H9 (cell line): Measurements from ENCODE around the gene IL33. TPM values are rescaled to one million over a fixed set of nuclear protein-coding genes. Genes with fewer than 3 reads are reported as not detected.
"Not testable (repeated sequence)": the region's sequence is repeated elsewhere in the genome, so short reads cannot be mapped to it uniquely, and the experiment has no call there.

ENCODE experiments used
- DNase-seq: peaks from one replicate; pipeline ENCODE4 v3.0.0-alpha.2; 2017
- H2AFZ ChIP-seq: one replicate; pipeline ENCODE4 v1.6.1; 2013; ENCODE audit warnings: mild to moderate bottlenecking, low read length, control low read depth, moderate library complexity
- H2AK5ac ChIP-seq: 2 replicates; pipeline ENCODE4 v1.6.1; 2013; ENCODE audit warnings: low read length, control low read depth, mixed read lengths; ENCODE audit not compliant: insufficient read length
- H2BK120ac ChIP-seq: one replicate; pipeline ENCODE4 v1.6.1; 2013; ENCODE audit warnings: low read depth, mild to moderate bottlenecking, low read length, control low read depth, inconsistent platforms; ENCODE audit not compliant: poor library complexity, severe bottlenecking
- H2BK12ac ChIP-seq: 2 replicates; pipeline ENCODE4 v1.6.1; 2013; ENCODE audit warnings: low read length, control low read depth, mixed read lengths, low read depth; ENCODE audit not compliant: insufficient read length
- H2BK15ac ChIP-seq: 2 replicates; pipeline ENCODE4 v1.6.1; 2013; ENCODE audit warnings: low read depth, low read length, control low read depth
- H2BK20ac ChIP-seq: one replicate; pipeline ENCODE4 v1.6.1; 2013; ENCODE audit warnings: low read depth, mild to moderate bottlenecking, low read length, control low read depth, inconsistent platforms; ENCODE audit not compliant: poor library complexity, severe bottlenecking
- H2BK5ac ChIP-seq: 2 replicates; pipeline ENCODE4 v1.6.1; 2013; ENCODE audit warnings: low read length, control low read depth, mixed read lengths; ENCODE audit not compliant: insufficient read length
- H3K14ac ChIP-seq: 2 replicates; pipeline ENCODE4 v1.6.1; 2013; ENCODE audit warnings: low read length, control low read depth; ENCODE audit not compliant: insufficient read depth
- H3K18ac ChIP-seq: 2 replicates; pipeline ENCODE4 v1.6.1; 2013; ENCODE audit warnings: low read depth, mild to moderate bottlenecking, mixed read lengths, low read length, control low read depth; ENCODE audit not compliant: insufficient read length
- H3K23ac ChIP-seq: 2 replicates; pipeline ENCODE4 v1.6.1; 2013; ENCODE audit warnings: low read length, control low read depth, mixed read lengths, low read depth; ENCODE audit not compliant: insufficient read length
- H3K23me2 ChIP-seq: 2 replicates; pipeline ENCODE4 v1.6.1; 2013; ENCODE audit warnings: low read depth, mild to moderate bottlenecking, mixed read lengths, low read length, control low read depth; ENCODE audit not compliant: insufficient read length, poor library complexity, severe bottlenecking
- H3K27ac ChIP-seq: 2 replicates; pipeline ENCODE4 v1.5.1; 2013; ENCODE audit warnings: low read length, control low read depth, mixed read lengths, low read depth; ENCODE audit not compliant: insufficient read length
- H3K27me3 ChIP-seq: 2 replicates; pipeline ENCODE4 v1.6.1; 2013; ENCODE audit warnings: low read length, control low read depth, inconsistent platforms; ENCODE audit not compliant: insufficient read depth
- H3K4ac ChIP-seq: 2 replicates; pipeline ENCODE4 v1.6.1; 2013; ENCODE audit warnings: low read depth, mild to moderate bottlenecking, control low read depth, inconsistent platforms, low read length, moderate library complexity
- H3K4me1 ChIP-seq: 2 replicates; pipeline ENCODE4 v1.6.1; 2013; ENCODE audit warnings: low read length, control low read depth, inconsistent platforms; ENCODE audit not compliant: insufficient read depth
- H3K4me2 ChIP-seq: 2 replicates; pipeline ENCODE4 v1.6.1; 2013; ENCODE audit warnings: low read length, control low read depth, mixed read lengths; ENCODE audit not compliant: insufficient read length, insufficient read depth
- H3K56ac ChIP-seq: 2 replicates; pipeline ENCODE4 v1.6.1; 2013; ENCODE audit warnings: low read depth, mild to moderate bottlenecking, mixed read lengths, low read length, control low read depth; ENCODE audit not compliant: insufficient read length
- H3K79me1 ChIP-seq: 2 replicates; pipeline ENCODE4 v1.6.1; 2013; ENCODE audit warnings: low read depth, mild to moderate bottlenecking, moderate library complexity, low read length, control low read depth, inconsistent platforms; ENCODE audit not compliant: insufficient read depth, poor library complexity, severe bottlenecking
- H3K79me2 ChIP-seq: 2 replicates; pipeline ENCODE4 v1.6.1; 2013; ENCODE audit warnings: low read length, control low read depth, inconsistent platforms; ENCODE audit not compliant: insufficient read depth
- H3K9ac ChIP-seq: 2 replicates; pipeline ENCODE4 v1.6.1; 2013; ENCODE audit warnings: low read length, control low read depth, mixed read lengths; ENCODE audit not compliant: insufficient read length; ENCODE audit errors: extremely low read depth
- H3K9me3 ChIP-seq: one replicate; pipeline ENCODE4 v1.6.1; 2013; ENCODE audit warnings: low read depth, low read length, inconsistent platforms; ENCODE audit not compliant: control insufficient read depth
- H3T11ph ChIP-seq: one replicate; pipeline ENCODE4 v1.6.1; 2013; ENCODE audit warnings: mild to moderate bottlenecking, low read length, control low read depth, inconsistent platforms
- H4K20me1 ChIP-seq: one replicate; pipeline ENCODE4 v1.6.1; 2013; ENCODE audit not compliant: control insufficient read depth, insufficient read length, insufficient read depth
- H4K5ac ChIP-seq: 2 replicates; pipeline ENCODE4 v1.6.1; 2013; ENCODE audit warnings: low read depth, mild to moderate bottlenecking, mixed read lengths, low read length, control low read depth; ENCODE audit not compliant: insufficient read length
- H4K8ac ChIP-seq: replicated peaks from 2 replicates; pipeline ENCODE4 v1.6.1; 2013; ENCODE audit warnings: low read length, control low read depth, mixed read lengths, low read depth; ENCODE audit not compliant: insufficient read length
- H4K91ac ChIP-seq: 2 replicates; pipeline ENCODE4 v1.6.1; 2013; ENCODE audit warnings: low read depth, mild to moderate bottlenecking, moderate library complexity, mixed read lengths, low read length, control low read depth; ENCODE audit not compliant: insufficient read length
- H3K27ac Mint-ChIP-seq, 3 experiments: 2 replicates in 2 of 3; 3 replicates in 1 of 3; pipeline ENCODE4 v1.8.0; 2020 to 2021; ENCODE audit warnings: mixed read lengths in 3 of 3, mild to moderate bottlenecking in 1 of 3, moderate library complexity in 1 of 3
- H3K27me3 Mint-ChIP-seq: 2 replicates; pipeline ENCODE4 v1.8.0; 2021; ENCODE audit warnings: low read depth, mild to moderate bottlenecking, moderate library complexity, mixed read lengths
- H3K36me3 Mint-ChIP-seq, 3 experiments: 2 replicates in 2 of 3; 3 replicates in 1 of 3; pipeline ENCODE4 v1.8.0; 2020 to 2021; ENCODE audit warnings: low read depth in 3 of 3, mixed read lengths in 3 of 3; ENCODE audit not compliant: insufficient read depth in 1 of 3
- H3K4me1 Mint-ChIP-seq, 2 experiments: 2 replicates each; pipeline ENCODE4 v1.8.0; 2020; ENCODE audit warnings: mixed read lengths in 2 of 2
- H3K4me3 Mint-ChIP-seq, 2 experiments: 2 replicates in 1 of 2; 3 replicates in 1 of 2; pipeline ENCODE4 v1.8.0; 2020 to 2021; ENCODE audit warnings: mild to moderate bottlenecking in 2 of 2, mixed read lengths in 2 of 2, moderate library complexity in 1 of 2
- H3K9me3 Mint-ChIP-seq, 2 experiments: 2 replicates in 1 of 2; 3 replicates in 1 of 2; pipeline ENCODE4 v1.8.0; 2020; ENCODE audit warnings: mild to moderate bottlenecking in 2 of 2, mixed read lengths in 2 of 2, moderate library complexity in 1 of 2
- CTCF ChIP-seq: fragments of 200-600 bp; sonication (generic); conservative IDR thresholded peaks from 3 replicates; pipeline ENCODE4 v1.8.0; 2021; ENCODE audit warnings: antibody characterized with exemption, mild to moderate bottlenecking
- WGBS: extraction: QIAGEN DNeasy Blood & Tissue Kit; methylation state at CpG from one replicate; pipeline ENCODE4 v1.1.7; 2013; ENCODE audit warnings: missing lambda C conversion rate, low lambda C conversion rate, mixed read lengths; ENCODE audit not compliant: insufficient read length; ENCODE audit errors: extremely low coverage; 5-methylcytosine and 5-hydroxymethylcytosine counted together
- total RNA-seq: library from RNA; stranded (reverse); gene quantifications from 2 replicates; pipeline ENCODE4 v1.2.1, GENCODE V29; 2021

The IL33 gene
- total RNA-seq, 1 experiment from 2014 or later: not detected

- H3K9ac ChIP-seq: no peak overlapping the region
- H2BK20ac ChIP-seq: no peak overlapping the region
- H3K27me3 Mint-ChIP-seq: no peaks in the 10 kb centered on the region
- H3K4me3 Mint-ChIP-seq: no peak overlapping the region
- no peaks in the 10 kb centered on the region for H3K79me1 ChIP-seq
- peaks cover 5% of the 10 kb centered on the region for H3K4me1 ChIP-seq
- no peak for DNase-seq
- no peak overlapping the region for H3T11ph ChIP-seq
- peaks cover 28 to 29% of the 10 kb centered on the region in 2 experiments for H3K9me3 Mint-ChIP-seq
- H4K5ac ChIP-seq: no peak overlapping the region
- no peak for TF ChIP-seq CTCF
- no peaks in the 10 kb centered on the region for H3K79me2 ChIP-seq
- H2BK12ac ChIP-seq: no peak overlapping the region
- H2BK120ac ChIP-seq: no peak overlapping the region
- no peak overlapping the region for H2AFZ ChIP-seq
- H3K56ac ChIP-seq: no peak overlapping the region
- H3K14ac ChIP-seq: no peak overlapping the region
- H3K9me3 ChIP-seq: peaks cover 5% of the 10 kb centered on the region
- H4K20me1 ChIP-seq: no peaks in the 10 kb centered on the region
- no peaks in the 10 kb centered on the region; the same call in 1 of the 2 replicates for H3K27me3 ChIP-seq
- no peak overlapping the region for H3K27ac ChIP-seq
- H3K27ac Mint-ChIP-seq: no peak overlapping the region
- no peak overlapping the region for H3K18ac ChIP-seq
- H3K4ac ChIP-seq: no peak overlapping the region
- peaks cover 17 to 31% (median 18%) of the 10 kb centered on the region in 3 experiments for H3K36me3 Mint-ChIP-seq
- no peak overlapping the region for H2BK15ac ChIP-seq
- no peak overlapping the region for H4K8ac ChIP-seq
- H3K23me2 ChIP-seq: no peaks in the 10 kb centered on the region
- H3K4me2 ChIP-seq: no peak overlapping the region
- H4K91ac ChIP-seq: no peak overlapping the region
- H3K23ac ChIP-seq: no peak overlapping the region
- peaks cover 21 to 29% of the 10 kb centered on the region in 2 experiments for H3K4me1 Mint-ChIP-seq
- no peak overlapping the region for H2BK5ac ChIP-seq
- no peak overlapping the region for H2AK5ac ChIP-seq
Measured at GRCh38 chr9:6173914-6174313, 41.7 kb upstream of the IL33 start.

- peaks cover 4 to 17% of the 10 kb centered on the region in 2 experiments for H3K4me1 Mint-ChIP-seq
- not testable (repeated sequence) for H3K23me2 ChIP-seq, H3K79me2 ChIP-seq, H3K23ac ChIP-seq, H3K27me3 Mint-ChIP-seq, H3K27me3 ChIP-seq, H2BK5ac ChIP-seq, H3K79me1 ChIP-seq, H2BK120ac ChIP-seq, H2BK12ac ChIP-seq, H3K4me1 ChIP-seq, H2BK20ac ChIP-seq, H2AFZ ChIP-seq, H4K8ac ChIP-seq, H3K9me3 ChIP-seq, H3K27ac ChIP-seq, H3K4ac ChIP-seq, H3K56ac ChIP-seq, H2AK5ac ChIP-seq, H4K20me1 ChIP-seq, H2BK15ac ChIP-seq, H3T11ph ChIP-seq, H4K91ac ChIP-seq
- peaks cover 0 to 12% (median 5%) of the 10 kb centered on the region in 3 experiments; a peak in 5 of 7 replicates for H3K36me3 Mint-ChIP-seq
- H3K4me3 Mint-ChIP-seq: peak overlapping the region; percentile 44 to 58; a peak in 3 of 5 replicates
- WGBS: no CpG with 5 or more reads among the region's 31 CpGs
- Histone ChIP-seq H3K14ac (peak overlapping the region; percentile 26; the same call in 1 of the 2 replicates), H3K18ac (peak overlapping the region; percentile 94), H3K4me2 (peak overlapping the region; percentile 19), H4K5ac (peak overlapping the region; percentile 81), H3K9ac (peak overlapping the region; percentile 65)
- DNase-seq: peak; percentile 57
- peaks cover 6 to 18% of the 10 kb centered on the region in 2 experiments for H3K9me3 Mint-ChIP-seq
- peak overlapping the region; percentile 89 to 98 (median 96) for H3K27ac Mint-ChIP-seq
Measured at GRCh38 chr9:6182549-6183226, 32.9 kb upstream of the IL33 start.
